HFFc6 (cell line): ENCODE data around the gene ABI1. TPM values are rescaled to one million over a fixed set of nuclear protein-coding genes. Genes with fewer than 3 reads are reported as not detected.

Source experiments
- DNase-seq: peaks from one replicate; pipeline ENCODE4 v3.0.0-alpha.2; 2018
- H3K27ac Mint-ChIP-seq: 2 replicates; pipeline ENCODE4 v1.8.0; 2020; ENCODE audit warnings: mild to moderate bottlenecking, mixed read lengths
- H3K27me3 Mint-ChIP-seq: 2 replicates; pipeline ENCODE4 v1.8.0; 2021; ENCODE audit warnings: mild to moderate bottlenecking, moderate library complexity, mixed read lengths; ENCODE audit not compliant: insufficient read depth
- H3K36me3 Mint-ChIP-seq: 2 replicates; pipeline ENCODE4 v1.8.0; 2021; ENCODE audit warnings: low read depth, mixed read lengths
- H3K4me1 Mint-ChIP-seq: 2 replicates; pipeline ENCODE4 v1.8.0; 2020; ENCODE audit warnings: low read depth, mixed read lengths
- H3K4me3 Mint-ChIP-seq: 2 replicates; pipeline ENCODE4 v1.8.0; 2020; ENCODE audit warnings: mild to moderate bottlenecking, moderate library complexity, mixed read lengths
- H3K9me3 Mint-ChIP-seq: 2 replicates; pipeline ENCODE4 v1.8.0; 2020; ENCODE audit warnings: mild to moderate bottlenecking, mixed read lengths
- CTCF ChIP-seq: fragments of 200-600 bp; sonication (generic); IDR thresholded peaks from 2 replicates; pipeline ENCODE4 v1.5.0; 2021; ENCODE audit warnings: antibody characterized with exemption, mild to moderate bottlenecking
- total RNA-seq, 6 experiments: library from RNA; stranded (reverse); fragmentation: NEBNext Ultra II Directional; extraction: Animal tissue kit (Norgen Biotek cat#: 25700); gene quantifications; 2 replicates in 1 of 6; 3 replicates in 5 of 6; pipeline ENCODE4 v1.2.3, GENCODE V29; 2021

ABI1 gene
- total RNA-seq, 6 experiments from 2014 or later: 48.0 to 56.5 (median 53.3) TPM

- no peak overlapping the region for H3K4me3 Mint-ChIP-seq
- no peaks in the 10 kb centered on the region for H3K27me3 Mint-ChIP-seq
- H3K27ac Mint-ChIP-seq: no peak overlapping the region
- TF ChIP-seq CTCF: no peak
- no peaks in the 10 kb centered on the region for H3K9me3 Mint-ChIP-seq
- DNase-seq: no peak
- peaks cover 10% of the 10 kb centered on the region for H3K36me3 Mint-ChIP-seq
- H3K4me1 Mint-ChIP-seq: peaks cover 38% of the 10 kb centered on the region
Measured at GRCh38 chr10:26801274-26801673, 59.5 kb downstream of the ABI1 start.

- no peak overlapping the region for H3K27ac Mint-ChIP-seq
- peaks cover 17% of the 10 kb centered on the region for H3K36me3 Mint-ChIP-seq
- H3K4me3 Mint-ChIP-seq: no peak overlapping the region
- no peak for TF ChIP-seq CTCF
- peaks cover 7% of the 10 kb centered on the region for H3K9me3 Mint-ChIP-seq
- no peak for DNase-seq
- peaks cover 30% of the 10 kb centered on the region for H3K4me1 Mint-ChIP-seq
- H3K27me3 Mint-ChIP-seq: no peaks in the 10 kb centered on the region
Measured at GRCh38 chr10:26800468-26800867, 60.3 kb downstream of the ABI1 start.

- H3K27me3 Mint-ChIP-seq: no peaks in the 10 kb centered on the region
- peaks cover 11% of the 10 kb centered on the region for H3K9me3 Mint-ChIP-seq
- no peak overlapping the region for H3K4me3 Mint-ChIP-seq
- H3K36me3 Mint-ChIP-seq: peaks cover 22% of the 10 kb centered on the region
- no peak overlapping the region for H3K27ac Mint-ChIP-seq
- no peak for DNase-seq
- H3K4me1 Mint-ChIP-seq: peaks cover 19% of the 10 kb centered on the region
- TF ChIP-seq CTCF: no peak
Measured at GRCh38 chr10:26799342-26799741, 61.4 kb downstream of the ABI1 start.

GRCh38 chr10:26798298-26798697, 62.5 kb downstream of the ABI1 start:
- Mint-ChIP-seq H3K4me1 (peaks cover 16% of the 10 kb centered on the region), H3K9me3 (peaks cover 11% of the 10 kb centered on the region), H3K27me3 (no peaks in the 10 kb centered on the region), H3K36me3 (peaks cover 22% of the 10 kb centered on the region), H3K4me3 (no peak overlapping the region), H3K27ac (no peak overlapping the region)
- DNase-seq: no peak
- no peak for TF ChIP-seq CTCF

GRCh38 chr10:26797340-26797739, 63.4 kb downstream of the ABI1 start:
- Mint-ChIP-seq H3K27ac (no peak overlapping the region), H3K36me3 (peaks cover 22% of the 10 kb centered on the region)

More at GRCh38 chr10:26797340-26797739, 63.4 kb downstream of the ABI1 start:
- peaks cover 16% of the 10 kb centered on the region for H3K4me1 Mint-ChIP-seq
- H3K4me3 Mint-ChIP-seq: no peak overlapping the region
- DNase-seq: no peak
- H3K9me3 Mint-ChIP-seq: peaks cover 11% of the 10 kb centered on the region
- TF ChIP-seq CTCF: no peak
- no peaks in the 10 kb centered on the region for H3K27me3 Mint-ChIP-seq
